ENCODE results near the gene CKMT2.

DNA sequence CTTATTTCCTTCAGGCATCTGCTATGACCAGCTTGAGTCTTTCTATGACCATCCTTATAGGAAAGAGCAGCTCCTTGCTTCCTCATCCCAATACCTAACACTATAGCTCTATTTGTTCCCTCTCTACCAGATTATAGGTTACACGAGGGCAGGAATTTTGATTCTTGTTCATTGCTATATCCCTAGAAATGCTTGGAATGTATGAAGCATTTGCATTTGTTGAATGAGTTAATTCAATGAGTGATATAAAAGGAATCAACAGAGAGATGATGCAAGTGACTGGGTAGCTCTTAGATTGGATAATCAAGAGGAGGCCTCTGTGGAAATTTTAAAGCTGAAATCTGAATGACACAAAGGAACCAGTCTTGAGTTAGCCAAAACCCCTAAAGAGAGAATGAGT lies 82.2 kb downstream of the CKMT2 start:
- TF ChIP-seq, protein P1, sequence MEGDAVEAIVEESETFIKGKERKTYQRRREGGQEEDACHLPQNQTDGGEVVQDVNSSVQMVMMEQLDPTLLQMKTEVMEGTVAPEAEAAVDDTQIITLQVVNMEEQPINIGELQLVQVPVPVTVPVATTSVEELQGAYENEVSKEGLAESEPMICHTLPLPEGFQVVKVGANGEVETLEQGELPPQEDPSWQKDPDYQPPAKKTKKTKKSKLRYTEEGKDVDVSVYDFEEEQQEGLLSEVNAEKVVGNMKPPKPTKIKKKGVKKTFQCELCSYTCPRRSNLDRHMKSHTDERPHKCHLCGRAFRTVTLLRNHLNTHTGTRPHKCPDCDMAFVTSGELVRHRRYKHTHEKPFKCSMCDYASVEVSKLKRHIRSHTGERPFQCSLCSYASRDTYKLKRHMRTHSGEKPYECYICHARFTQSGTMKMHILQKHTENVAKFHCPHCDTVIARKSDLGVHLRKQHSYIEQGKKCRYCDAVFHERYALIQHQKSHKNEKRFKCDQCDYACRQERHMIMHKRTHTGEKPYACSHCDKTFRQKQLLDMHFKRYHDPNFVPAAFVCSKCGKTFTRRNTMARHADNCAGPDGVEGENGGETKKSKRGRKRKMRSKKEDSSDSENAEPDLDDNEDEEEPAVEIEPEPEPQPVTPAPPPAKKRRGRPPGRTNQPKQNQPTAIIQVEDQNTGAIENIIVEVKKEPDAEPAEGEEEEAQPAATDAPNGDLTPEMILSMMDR (IDR thresholded peaks at IDR 0.05): no peak
- TF ChIP-seq POLR2A (IDR thresholded peaks at IDR 0.05): no peak
- TF ChIP-seq EP300 (IDR thresholded peaks at IDR 0.05): no peak

Data from ovary (tissue), 3 donors.